Fibroblast of mammary gland (primary cell): ENCODE results near the gene LARGE1.

Source experiments
- DNase-seq: peaks from one replicate; pipeline ENCODE4 v3.0.0-alpha.2; 2010; ENCODE audit warnings: low read depth
- H3K4me3 ChIP-seq: 2 replicates; pipeline ENCODE4 v1.5.1; 2011; ENCODE audit warnings: low read depth, mild to moderate bottlenecking, low read length, moderate library complexity; ENCODE audit not compliant: control insufficient read depth
- TF ChIP-seq, protein P1 (sequence below): conservative IDR thresholded peaks from 2 replicates; pipeline ENCODE4 v1.5.1; 2011; ENCODE audit warnings: low read depth, low read length, inconsistent platforms; ENCODE audit not compliant: control insufficient read depth, insufficient read depth

The LARGE1 gene

GRCh38 chr22:33737662-33738061 is 182.6 kb downstream of the LARGE1 start:
- H3K4me3 ChIP-seq, result no peak overlapping the region
- TF ChIP-seq, protein P1, sequence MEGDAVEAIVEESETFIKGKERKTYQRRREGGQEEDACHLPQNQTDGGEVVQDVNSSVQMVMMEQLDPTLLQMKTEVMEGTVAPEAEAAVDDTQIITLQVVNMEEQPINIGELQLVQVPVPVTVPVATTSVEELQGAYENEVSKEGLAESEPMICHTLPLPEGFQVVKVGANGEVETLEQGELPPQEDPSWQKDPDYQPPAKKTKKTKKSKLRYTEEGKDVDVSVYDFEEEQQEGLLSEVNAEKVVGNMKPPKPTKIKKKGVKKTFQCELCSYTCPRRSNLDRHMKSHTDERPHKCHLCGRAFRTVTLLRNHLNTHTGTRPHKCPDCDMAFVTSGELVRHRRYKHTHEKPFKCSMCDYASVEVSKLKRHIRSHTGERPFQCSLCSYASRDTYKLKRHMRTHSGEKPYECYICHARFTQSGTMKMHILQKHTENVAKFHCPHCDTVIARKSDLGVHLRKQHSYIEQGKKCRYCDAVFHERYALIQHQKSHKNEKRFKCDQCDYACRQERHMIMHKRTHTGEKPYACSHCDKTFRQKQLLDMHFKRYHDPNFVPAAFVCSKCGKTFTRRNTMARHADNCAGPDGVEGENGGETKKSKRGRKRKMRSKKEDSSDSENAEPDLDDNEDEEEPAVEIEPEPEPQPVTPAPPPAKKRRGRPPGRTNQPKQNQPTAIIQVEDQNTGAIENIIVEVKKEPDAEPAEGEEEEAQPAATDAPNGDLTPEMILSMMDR, result no peak
- no peak for DNase-seq

DNA sequence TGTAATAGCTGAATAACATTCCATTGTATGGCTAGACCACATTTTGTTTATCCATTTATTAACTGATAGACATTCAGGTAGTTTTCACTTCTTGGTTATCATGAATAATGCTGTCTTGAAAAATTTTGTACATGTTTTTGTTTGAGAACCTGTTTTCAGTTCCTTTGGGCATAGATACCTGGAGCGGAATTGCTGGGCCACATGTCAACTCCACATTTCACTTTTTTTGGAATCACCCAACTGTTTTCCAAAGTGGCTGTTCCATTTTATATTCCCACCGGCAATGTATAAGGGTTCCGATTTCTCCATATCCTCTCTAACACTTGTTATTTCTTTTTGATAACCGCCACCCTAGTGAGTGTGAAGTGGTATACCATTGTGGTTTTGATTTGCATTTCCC is 184.3 kb downstream of the LARGE1 start:
- TF ChIP-seq, protein P1, result no peak
- DNase-seq, result no peak
- no peak overlapping the region for H3K4me3 ChIP-seq

GRCh38 chr22:33728847-33729246 is 191.4 kb downstream of the LARGE1 start:
- no peak for DNase-seq
- no peak overlapping the region for H3K4me3 ChIP-seq
- TF ChIP-seq, protein P1, result no peak

- no peak overlapping the region for H3K4me3 ChIP-seq
- peak; percentile 65 for DNase-seq
- TF ChIP-seq, protein P1, result no peak
These were observed 194.0 kb downstream of the LARGE1 start for GRCh38 chr22:33726294-33726734.

- H3K4me3 ChIP-seq, result no peak overlapping the region
- no peak for DNase-seq
These were observed 196.4 kb downstream of the LARGE1 start for GRCh38 chr22:33723915-33724314.

DNA sequence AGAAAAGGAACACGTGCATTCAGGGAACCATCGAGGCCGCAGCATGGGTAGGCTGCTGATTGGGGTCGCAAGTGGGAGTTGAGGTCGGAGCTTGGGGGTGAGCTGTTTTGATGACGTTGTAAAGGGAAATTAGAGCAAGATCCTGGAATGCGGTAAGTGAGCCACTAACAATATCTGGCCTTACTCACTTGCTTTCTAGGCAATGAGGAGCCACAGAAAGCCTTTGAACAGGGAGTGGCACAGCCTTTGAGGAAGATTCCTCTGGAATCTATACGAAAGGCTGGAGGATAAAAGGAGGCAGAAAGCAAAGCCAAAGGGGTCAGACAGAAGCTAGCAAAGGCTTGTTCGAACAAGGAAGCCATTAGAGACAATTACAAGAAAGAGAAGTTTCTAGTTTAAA is 197.5 kb downstream of the LARGE1 start:
- TF ChIP-seq, protein P1, result no peak
- H3K4me3 ChIP-seq, result no peak overlapping the region
- no peak for DNase-seq

More at GRCh38 chr22:33723915-33724314, 196.4 kb downstream of the LARGE1 start:
- TF ChIP-seq, protein P1, result no peak
